Lower lobe of right lung (tissue), 2 donors: ENCODE results near the gene COL19A1. TPM values are rescaled to one million over a fixed set of nuclear protein-coding genes. Genes with fewer than 3 reads are reported as not detected.
"Not testable (repeated sequence)": the region's sequence is repeated elsewhere in the genome, so short reads cannot be mapped to it uniquely, and the experiment has no call there.

Source experiments
- ATAC-seq, 2 donors: fragments of 200-7000 bp; cut with Tn5 transposase; one replicate each; pipeline ENCODE4 v1.9.1; 2020 to 2022; ENCODE audit warnings: mild to moderate bottlenecking in 2 of 2, moderate library complexity in 2 of 2
- DNase-seq: peaks from one replicate; pipeline ENCODE4 v3.0.0-alpha.2; 2020
- H3K27ac ChIP-seq: fragments of 200-600 bp; one replicate; pipeline ENCODE4 v1.8.0; 2022
- H3K27me3 ChIP-seq: fragments of 200-600 bp; one replicate; pipeline ENCODE4 v1.8.0; 2022; ENCODE audit warnings: low read depth
- H3K36me3 ChIP-seq: fragments of 200-600 bp; one replicate; pipeline ENCODE4 v1.8.0; 2022; ENCODE audit warnings: mild to moderate bottlenecking
- H3K4me1 ChIP-seq: fragments of 200-600 bp; one replicate; pipeline ENCODE4 v1.8.0; 2022
- H3K4me3 ChIP-seq: fragments of 200-600 bp; one replicate; pipeline ENCODE4 v1.8.0; 2022; ENCODE audit warnings: mild to moderate bottlenecking
- H3K9me3 ChIP-seq: fragments of 200-600 bp; one replicate; pipeline ENCODE4 v1.8.0; 2022
- CTCF ChIP-seq: fragments of 200-600 bp; IDR thresholded peaks from one replicate; pipeline ENCODE4 v1.8.0; 2022; ENCODE audit warnings: antibody characterized with exemption, mild to moderate bottlenecking
- intact Hi-C: fragments of 100-400 bp; cut with DNase I; formaldehyde crosslinking; loops from one replicate; pipeline ENCODE4 v1.11.0; 2022
- total RNA-seq: library from RNA; stranded (reverse); fragmentation: NEBNext Ultra II Directional; extraction: Animal tissue kit (Norgen Biotek cat#: 25700); gene quantifications from one replicate; pipeline ENCODE4 v1.2.1, GENCODE V29; 2021
- donor health status: DM: no; HTN: yes; CAD: no; lungs with severe emphysema.

COL19A1 gene
- total RNA-seq, 1 donor from 2014 or later: not detected

DNA sequence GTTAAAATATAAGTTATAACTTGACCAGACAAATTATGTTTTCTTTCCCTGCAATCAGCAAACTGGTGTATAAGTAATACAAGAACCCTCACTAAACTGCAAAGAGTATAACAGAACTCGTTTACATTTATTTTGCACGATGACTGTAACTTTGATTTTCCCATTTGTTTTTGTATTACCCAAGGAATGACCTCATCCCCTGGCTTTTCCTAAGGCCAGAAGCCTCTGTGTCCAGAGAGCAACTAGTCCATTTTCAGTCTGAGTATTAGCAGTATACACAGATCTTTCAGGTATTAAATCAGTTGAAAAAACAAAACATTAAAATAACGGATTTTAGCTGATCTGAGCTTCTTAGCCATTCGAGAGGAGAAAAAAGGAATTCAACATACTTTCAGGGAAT, 17.2 kb downstream of the COL19A1 start:
- Histone ChIP-seq H3K9me3 (no peaks in the 10 kb centered on the region), H3K4me1 (no peaks in the 10 kb centered on the region), H3K27ac (no peak overlapping the region), H3K27me3 (no peaks in the 10 kb centered on the region), H3K4me3 (no peak overlapping the region), H3K36me3 (no peaks in the 10 kb centered on the region)
- ATAC-seq (no peak), DNase-seq (no peak)
- no peak for TF ChIP-seq CTCF
- intact Hi-C loops: no loop called here

GRCh38 chr6:69884231-69884630, 17.9 kb downstream of the COL19A1 start:
- no peak for ATAC-seq
- intact Hi-C loops: no loop called here
- TF ChIP-seq CTCF: no peak

GRCh38 chr6:69887026-69887425, 20.7 kb downstream of the COL19A1 start:
- Histone ChIP-seq H3K36me3 (no peaks in the 10 kb centered on the region), H3K9me3 (no peaks in the 10 kb centered on the region), H3K27me3 (no peaks in the 10 kb centered on the region), H3K27ac (no peak overlapping the region), H3K4me3 (no peak overlapping the region), H3K4me1 (no peaks in the 10 kb centered on the region)
- ATAC-seq (no peak), DNase-seq (no peak)
- intact Hi-C loops: no loop called here
- TF ChIP-seq CTCF: no peak

More at GRCh38 chr6:69884231-69884630, 17.9 kb downstream of the COL19A1 start:
- no peaks in the 10 kb centered on the region for H3K27me3 ChIP-seq
- no peaks in the 10 kb centered on the region for H3K36me3 ChIP-seq
- H3K4me1 ChIP-seq: no peaks in the 10 kb centered on the region
- H3K27ac ChIP-seq: no peak overlapping the region
- H3K4me3 ChIP-seq: no peak overlapping the region
- H3K9me3 ChIP-seq: no peaks in the 10 kb centered on the region
- DNase-seq: no peak

GRCh38 chr6:69887714-69888345, 21.5 kb downstream of the COL19A1 start:
- no peak for TF ChIP-seq CTCF

GRCh38 chr6:69888482-69889233, 22.3 kb downstream of the COL19A1 start:
- ATAC-seq: no peak
- H3K4me3 ChIP-seq: no peak overlapping the region
- DNase-seq: no peak
- no peaks in the 10 kb centered on the region for H3K4me1 ChIP-seq
- TF ChIP-seq CTCF: no peak
- no peaks in the 10 kb centered on the region for H3K36me3 ChIP-seq
- no peaks in the 10 kb centered on the region for H3K27me3 ChIP-seq
- H3K27ac ChIP-seq: no peak overlapping the region
- intact Hi-C loops: no loop called here
- H3K9me3 ChIP-seq: no peaks in the 10 kb centered on the region

More at GRCh38 chr6:69887714-69888345, 21.5 kb downstream of the COL19A1 start:
- Histone ChIP-seq H3K27ac (no peak overlapping the region), H3K4me1 (no peaks in the 10 kb centered on the region), H3K36me3 (no peaks in the 10 kb centered on the region), H3K27me3 (no peaks in the 10 kb centered on the region), H3K4me3 (no peak overlapping the region), H3K9me3 (no peaks in the 10 kb centered on the region)
- DNase-seq: no peak
- intact Hi-C loops: no loop called here
- ATAC-seq: no peak

DNA sequence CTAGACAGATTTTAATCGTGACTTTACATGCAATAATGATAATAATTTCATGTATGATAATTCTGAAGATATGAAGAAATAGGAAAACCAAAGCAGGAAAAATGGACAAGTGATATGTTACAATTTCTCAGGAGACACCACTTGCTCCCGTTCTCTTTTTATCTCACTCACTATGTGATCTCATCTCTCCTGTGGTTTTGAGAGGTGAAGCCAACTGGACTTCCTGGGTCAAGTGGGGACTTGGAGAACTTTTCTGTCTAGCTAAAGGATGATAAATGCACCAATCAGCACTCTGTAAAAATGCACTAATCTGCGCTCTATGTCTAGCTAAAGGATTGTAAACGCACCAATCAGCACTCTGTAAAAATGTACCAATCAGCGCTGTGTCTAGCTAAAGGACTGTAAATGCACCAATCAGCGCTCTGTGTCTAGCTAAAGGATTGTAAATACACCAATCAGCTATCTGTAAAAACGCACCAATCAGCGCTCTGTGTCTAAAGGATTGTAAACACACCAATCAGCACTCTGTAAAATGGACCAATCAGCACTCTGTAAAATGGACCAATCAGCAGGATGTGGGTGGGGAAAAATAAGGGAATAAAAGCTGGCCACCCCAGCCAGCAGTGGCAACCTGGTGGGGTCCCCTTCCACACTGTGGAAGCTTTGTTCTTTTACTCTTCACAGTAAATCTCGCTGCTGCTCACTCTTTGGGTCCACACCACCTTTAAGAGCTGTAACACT, 23.0 kb downstream of the COL19A1 start:
- H3K4me3 ChIP-seq, H3K27ac ChIP-seq, H3K36me3 ChIP-seq, DNase-seq, ATAC-seq, H3K27me3 ChIP-seq, intact Hi-C loops, H3K9me3 ChIP-seq, H3K4me1 ChIP-seq: not testable (repeated sequence)

- ATAC-seq, H3K9me3 ChIP-seq, H3K4me1 ChIP-seq, H3K36me3 ChIP-seq, DNase-seq, intact Hi-C loops, H3K4me3 ChIP-seq, H3K27me3 ChIP-seq, H3K27ac ChIP-seq: not testable (repeated sequence)
These were observed 26.2 kb downstream of the COL19A1 start for GRCh38 chr6:69892561-69892960.

DNA sequence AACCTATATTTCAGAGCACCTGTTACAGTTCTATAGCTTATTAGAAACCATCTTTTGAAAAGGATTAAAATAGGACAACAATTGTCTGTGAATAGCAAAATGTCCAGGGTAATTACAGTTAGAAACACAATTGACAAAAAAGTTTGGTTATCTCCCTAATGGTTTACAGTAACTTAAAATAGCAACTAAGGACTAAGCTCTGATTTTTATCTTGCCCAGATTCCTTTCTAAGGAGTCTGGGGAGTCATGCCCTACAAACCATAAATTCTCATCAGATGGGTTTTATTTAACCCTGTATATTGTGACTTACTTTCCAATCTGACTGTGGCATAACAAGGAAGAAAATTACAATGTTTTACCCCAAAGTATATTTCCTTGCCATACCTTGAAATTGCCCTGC, 26.9 kb downstream of the COL19A1 start:
- H3K4me3 ChIP-seq, H3K36me3 ChIP-seq, H3K4me1 ChIP-seq, ATAC-seq, H3K27me3 ChIP-seq, intact Hi-C loops, H3K27ac ChIP-seq, DNase-seq, H3K9me3 ChIP-seq: not testable (repeated sequence)
